GM19240 (cell line): ENCODE measurements around the gene DPCD.
"Not testable (repeated sequence)": the region's sequence is repeated elsewhere in the genome, so short reads cannot be mapped to it uniquely, and the experiment has no call there.

Experiments
- DNase-seq: peaks from one replicate; pipeline ENCODE4 v3.0.0; 2011; ENCODE audit warnings: low spot score; ENCODE audit not compliant: insufficient read length

Gene DPCD

GRCh38 chr10:101617824-101618568 is 29.9 kb downstream of the DPCD start:
- no peak for DNase-seq

- no peak for DNase-seq
Observed at GRCh38 chr10:101618871-101619270, 30.8 kb downstream of the DPCD start.

- DNase-seq, result no peak
Observed at GRCh38 chr10:101619983-101620382, 31.9 kb downstream of the DPCD start.

- no peak for DNase-seq
Observed at GRCh38 chr10:101623528-101623927, 35.4 kb downstream of the DPCD start.

- no peak for DNase-seq
Observed at GRCh38 chr10:101624526-101625102, 36.5 kb downstream of the DPCD start.

GRCh38 chr10:101625821-101626412 is 37.8 kb downstream of the DPCD start:
- DNase-seq, result no peak

- DNase-seq, result no peak
Observed at GRCh38 chr10:101629837-101630632, 41.9 kb downstream of the DPCD start.

GRCh38 chr10:101630633-101630920 is 42.5 kb downstream of the DPCD start:
- no peak for DNase-seq

- no peak for DNase-seq
Observed at GRCh38 chr10:101631821-101632475, 43.8 kb downstream of the DPCD start.

- DNase-seq, result not testable (repeated sequence)
Observed at GRCh38 chr10:101633510-101633909, 45.4 kb downstream of the DPCD start.

- DNase-seq, result no peak
Observed at GRCh38 chr10:101639141-101639900, 51.2 kb downstream of the DPCD start.

GRCh38 chr10:101643546-101643945 is 55.4 kb downstream of the DPCD start:
- no peak for DNase-seq

- DNase-seq, result no peak
Observed at GRCh38 chr10:101644002-101644401, 55.9 kb downstream of the DPCD start.

- no peak for DNase-seq
Observed at GRCh38 chr10:101645659-101646058, 57.5 kb downstream of the DPCD start.

- DNase-seq, result no peak
Observed at GRCh38 chr10:101646364-101646763, 58.2 kb downstream of the DPCD start.

GRCh38 chr10:101647255-101647654 is 59.1 kb downstream of the DPCD start:
- DNase-seq, result no peak

GRCh38 chr10:101649525-101650085 is 61.5 kb downstream of the DPCD start:
- DNase-seq, result no peak

GRCh38 chr10:101650863-101651262 is 62.7 kb downstream of the DPCD start:
- no peak for DNase-seq

GRCh38 chr10:101651336-101651735 is 63.2 kb downstream of the DPCD start:
- DNase-seq, result no peak

- no peak for DNase-seq
Observed at GRCh38 chr10:101653536-101653935, 65.4 kb downstream of the DPCD start.

GRCh38 chr10:101655570-101655969 is 67.4 kb downstream of the DPCD start:
- no peak for DNase-seq
